ENCODE results near the gene PLK5.

DNA sequence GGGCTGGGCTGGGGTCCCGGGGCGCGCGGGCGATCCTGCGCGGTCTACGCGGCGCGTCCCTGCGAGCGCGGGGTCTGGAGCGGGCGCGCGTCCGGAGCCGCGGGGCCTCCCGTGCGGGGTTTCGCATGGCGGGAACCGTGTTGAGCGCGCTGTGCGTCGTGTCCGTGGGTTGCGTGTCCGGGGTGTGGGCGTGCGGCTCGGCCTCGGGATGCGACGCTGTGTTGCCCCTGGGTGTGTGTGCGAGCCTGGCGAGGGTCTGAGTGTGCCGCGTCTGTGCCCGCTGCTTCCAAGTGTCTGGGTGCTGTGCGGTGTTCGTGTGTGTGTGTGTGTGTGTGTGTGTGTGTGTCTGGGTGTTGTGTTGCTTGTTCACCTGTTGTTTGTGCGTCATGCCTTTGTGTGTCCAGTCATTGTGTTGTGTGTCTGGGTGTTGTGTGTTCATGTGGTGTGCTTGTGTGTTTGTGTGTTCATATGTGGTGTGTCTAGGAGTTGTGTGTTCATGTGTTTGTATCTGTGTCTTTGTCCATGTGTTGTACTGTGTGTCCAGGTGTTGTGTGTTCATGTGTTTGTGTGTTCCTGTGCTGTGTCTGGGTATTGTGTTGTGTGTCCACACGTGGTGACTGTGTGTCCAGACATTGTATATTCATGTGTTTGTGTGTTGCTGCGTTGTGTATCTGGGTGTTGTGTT is 552 bp downstream of the PLK5 start:
- no peak for TF ChIP-seq CTCF (IDR thresholded peaks at IDR 0.05)
- TF ChIP-seq EZH2 (IDR thresholded peaks at IDR 0.05; ENCODE audit: borderline replicate concordance, insufficient read depth, low read depth, low read length, poor library complexity, severe bottlenecking): no peak
